Progenitor cell of endocrine pancreas (in vitro differentiated cells): ENCODE data around the gene NATD1. TPM values are rescaled to one million over a fixed set of nuclear protein-coding genes. Genes with fewer than 3 reads are reported as not detected.
"Not testable (repeated sequence)": the region's sequence is repeated elsewhere in the genome, so short reads cannot be mapped to it uniquely, and the experiment has no call there.

Source experiments
- DNase-seq: peaks from one replicate; pipeline ENCODE4 v3.0.0; 2021; ENCODE audit warnings: low spot score; ENCODE audit not compliant: unreplicated experiment
- H3K27ac Mint-ChIP-seq: 2 replicates; pipeline ENCODE4 v1.8.0; 2021; ENCODE audit warnings: mild to moderate bottlenecking, moderate library complexity, mixed read lengths
- H3K27me3 Mint-ChIP-seq: 2 replicates; pipeline ENCODE4 v1.8.0; 2021; ENCODE audit warnings: mixed read lengths
- H3K36me3 Mint-ChIP-seq: 2 replicates; pipeline ENCODE4 v1.8.0; 2022; ENCODE audit warnings: mixed read lengths; ENCODE audit not compliant: insufficient read depth
- H3K4me1 Mint-ChIP-seq: 2 replicates; pipeline ENCODE4 v1.8.0; 2021; ENCODE audit warnings: low read depth, mixed read lengths
- H3K4me3 Mint-ChIP-seq: 2 replicates; pipeline ENCODE4 v1.8.0; 2021; ENCODE audit warnings: low read depth, mild to moderate bottlenecking, moderate library complexity, mixed read lengths
- H3K9me3 Mint-ChIP-seq: 2 replicates; pipeline ENCODE4 v1.8.0; 2021; ENCODE audit warnings: low read depth, mixed read lengths
- CTCF ChIP-seq: fragments of 200-600 bp; sonication (generic); IDR thresholded peaks from one replicate; pipeline ENCODE4 v1.5.0; 2021; ENCODE audit warnings: antibody characterized with exemption, mild to moderate bottlenecking; ENCODE audit not compliant: unreplicated experiment
- total RNA-seq: library from RNA; stranded (reverse); gene quantifications from 2 replicates; pipeline ENCODE4 v1.2.1, GENCODE V29; 2021

NATD1 gene
- total RNA-seq, 1 donor from 2014 or later = 13.5 TPM

- Mint-ChIP-seq H3K27ac (no peak overlapping the region), H3K27me3 (no peaks in the 10 kb centered on the region), H3K9me3 (no peaks in the 10 kb centered on the region), H3K36me3 (peaks cover 21% of the 10 kb centered on the region), H3K4me1 (no peaks in the 10 kb centered on the region), H3K4me3 (no peak overlapping the region)
- no peak for DNase-seq
- no peak for TF ChIP-seq CTCF
Measured at GRCh38 chr17:21194703-21195102, 58.5 kb downstream of the NATD1 start.

GRCh38 chr17:21194226-21194625 is 59.0 kb downstream of the NATD1 start:
- TF ChIP-seq CTCF = no peak
- H3K4me3 Mint-ChIP-seq = no peak overlapping the region
- no peaks in the 10 kb centered on the region for H3K9me3 Mint-ChIP-seq
- H3K27me3 Mint-ChIP-seq = no peaks in the 10 kb centered on the region
- H3K4me1 Mint-ChIP-seq = no peaks in the 10 kb centered on the region
- DNase-seq = no peak
- peaks cover 21% of the 10 kb centered on the region for H3K36me3 Mint-ChIP-seq
- peak overlapping the region; percentile 60 for H3K27ac Mint-ChIP-seq

GRCh38 chr17:21193031-21193430 is 60.2 kb downstream of the NATD1 start:
- Mint-ChIP-seq H3K27ac (no peak overlapping the region), H3K27me3 (no peaks in the 10 kb centered on the region), H3K4me1 (no peaks in the 10 kb centered on the region), H3K36me3 (peaks cover 18% of the 10 kb centered on the region), H3K4me3 (no peak overlapping the region), H3K9me3 (no peaks in the 10 kb centered on the region)
- no peak for DNase-seq
- TF ChIP-seq CTCF = no peak

GRCh38 chr17:21192414-21192813 is 60.8 kb downstream of the NATD1 start:
- H3K4me3 Mint-ChIP-seq, H3K9me3 Mint-ChIP-seq, H3K27ac Mint-ChIP-seq, H3K27me3 Mint-ChIP-seq, DNase-seq, H3K4me1 Mint-ChIP-seq: not testable (repeated sequence)
- peaks cover 15% of the 10 kb centered on the region for H3K36me3 Mint-ChIP-seq

- DNase-seq = no peak
- Mint-ChIP-seq H3K4me1 (no peaks in the 10 kb centered on the region), H3K4me3 (no peak overlapping the region), H3K36me3 (peaks cover 10% of the 10 kb centered on the region), H3K9me3 (no peaks in the 10 kb centered on the region), H3K27me3 (no peaks in the 10 kb centered on the region), H3K27ac (no peak overlapping the region)
- no peak for TF ChIP-seq CTCF
Measured at GRCh38 chr17:21191698-21192097, 61.5 kb downstream of the NATD1 start.

- Mint-ChIP-seq H3K36me3 (peaks cover 13% of the 10 kb centered on the region), H3K4me1 (no peaks in the 10 kb centered on the region), H3K27ac (no peak overlapping the region), H3K27me3 (no peaks in the 10 kb centered on the region), H3K9me3 (no peaks in the 10 kb centered on the region), H3K4me3 (no peak overlapping the region)
- no peak for TF ChIP-seq CTCF
- DNase-seq = no peak
Measured at GRCh38 chr17:21190078-21190477, 63.1 kb downstream of the NATD1 start.
